ENCODE measurements around the gene DAB2. TPM values are rescaled to one million over a fixed set of nuclear protein-coding genes. Genes with fewer than 3 reads are reported as not detected.
A peak's percentile ranks its signal among the peaks of the same experiment; 100 is the strongest.

The DAB2 gene
- total RNA-seq (10 to 100 TPM in 1 of 2 donors, 1 to 10 TPM in 1; 1.9 to 37.2 TPM), total RNA-seq (0.12 to 0.15 reads per million in 2 donors)

- Mint-ChIP-seq H3K36me3 (ENCODE audit: low read depth) (peaks cover 2% of the 10 kb centered on the region), H3K27me3 (peaks cover 55% of the 10 kb centered on the region), H3K4me1 (peaks cover 10% of the 10 kb centered on the region), H3K27ac (no peak within 1 kb of the TSS), H3K4me3 (peak within 1 kb of the TSS; percentile 84)
- peak in 2 of 3 donors; percentile 8 to 16 for DNase-seq
- peak; percentile 83 for ATAC-seq
- H3K9me3 ChIP-seq (ENCODE audit: control insufficient read depth, low read length, poor library complexity, severe bottlenecking) = no peaks in the 10 kb centered on the region
Measured at GRCh38 chr5:39424736-39425637, at the start of gene DAB2. Gene DAB2, minus strand, starts transcription at chr5:39424980. Its CDS starts 30,660 bp downstream, at chr5:39394320.

- H3K36me3 Mint-ChIP-seq (ENCODE audit: low read depth) = no peaks in the 10 kb centered on the region
- no peak overlapping the region for H3K27ac Mint-ChIP-seq
- no peaks in the 10 kb centered on the region for H3K9me3 ChIP-seq (ENCODE audit: control insufficient read depth, low read length, poor library complexity, severe bottlenecking)
- DNase-seq = no peak
- no peaks in the 10 kb centered on the region for H3K4me1 Mint-ChIP-seq
- peaks cover 32% of the 10 kb centered on the region for H3K27me3 Mint-ChIP-seq
- no peak overlapping the region for H3K4me3 Mint-ChIP-seq
- ATAC-seq = no peak
Measured at GRCh38 chr5:39473156-39473775, 48.5 kb upstream of the DAB2 start.

- Mint-ChIP-seq H3K36me3 (ENCODE audit: low read depth) (no peaks in the 10 kb centered on the region), H3K4me1 (no peaks in the 10 kb centered on the region), H3K27me3 (peaks cover 34% of the 10 kb centered on the region), H3K27ac (no peak overlapping the region), H3K4me3 (no peak overlapping the region)
- ATAC-seq (no peak), DNase-seq (no peak)
- H3K9me3 ChIP-seq (ENCODE audit: control insufficient read depth, low read length, poor library complexity, severe bottlenecking) = no peaks in the 10 kb centered on the region
Measured at GRCh38 chr5:39471836-39472508, 47.2 kb upstream of the DAB2 start.

GRCh38 chr5:39470811-39471210, 46.0 kb upstream of the DAB2 start:
- no peak for DNase-seq
- Mint-ChIP-seq H3K27me3 (peaks cover 40% of the 10 kb centered on the region), H3K27ac (no peak overlapping the region), H3K4me3 (no peak overlapping the region), H3K4me1 (no peaks in the 10 kb centered on the region), H3K36me3 (ENCODE audit: low read depth) (no peaks in the 10 kb centered on the region)
- H3K9me3 ChIP-seq (ENCODE audit: control insufficient read depth, low read length, poor library complexity, severe bottlenecking) = no peaks in the 10 kb centered on the region
- ATAC-seq = no peak

GRCh38 chr5:39469777-39470415, 45.1 kb upstream of the DAB2 start:
- ATAC-seq (no peak), DNase-seq (no peak)
- H3K27ac Mint-ChIP-seq = no peak overlapping the region
- no peaks in the 10 kb centered on the region for H3K9me3 ChIP-seq (ENCODE audit: control insufficient read depth, low read length, poor library complexity, severe bottlenecking)
- peaks cover 39% of the 10 kb centered on the region for H3K27me3 Mint-ChIP-seq
- H3K4me3 Mint-ChIP-seq = no peak overlapping the region
- no peaks in the 10 kb centered on the region for H3K36me3 Mint-ChIP-seq (ENCODE audit: low read depth)
- no peaks in the 10 kb centered on the region for H3K4me1 Mint-ChIP-seq

- DNase-seq (no peak), ATAC-seq (no peak)
- no peak overlapping the region for H3K4me3 Mint-ChIP-seq
- H3K27me3 Mint-ChIP-seq = peaks cover 45% of the 10 kb centered on the region
- H3K36me3 Mint-ChIP-seq (ENCODE audit: low read depth) = no peaks in the 10 kb centered on the region
- H3K4me1 Mint-ChIP-seq = no peaks in the 10 kb centered on the region
- H3K27ac Mint-ChIP-seq = no peak overlapping the region
- H3K9me3 ChIP-seq (ENCODE audit: control insufficient read depth, low read length, poor library complexity, severe bottlenecking) = no peaks in the 10 kb centered on the region
Measured at GRCh38 chr5:39469176-39469575, 44.4 kb upstream of the DAB2 start.

GRCh38 chr5:39466846-39467245, 42.1 kb upstream of the DAB2 start:
- H3K9me3 ChIP-seq (ENCODE audit: control insufficient read depth, low read length, poor library complexity, severe bottlenecking) = no peaks in the 10 kb centered on the region
- DNase-seq (no peak), ATAC-seq (no peak)
- H3K4me3 Mint-ChIP-seq = no peak overlapping the region
- H3K27ac Mint-ChIP-seq = no peak overlapping the region
- H3K4me1 Mint-ChIP-seq = no peaks in the 10 kb centered on the region
- H3K27me3 Mint-ChIP-seq = peaks cover 57% of the 10 kb centered on the region
- H3K36me3 Mint-ChIP-seq (ENCODE audit: low read depth) = no peaks in the 10 kb centered on the region

- Mint-ChIP-seq H3K4me3 (no peak overlapping the region), H3K27ac (no peak overlapping the region), H3K4me1 (peaks cover 4% of the 10 kb centered on the region), H3K27me3 (peaks cover 55% of the 10 kb centered on the region), H3K36me3 (ENCODE audit: low read depth) (no peaks in the 10 kb centered on the region)
- DNase-seq (no peak), ATAC-seq (no peak)
- no peaks in the 10 kb centered on the region for H3K9me3 ChIP-seq (ENCODE audit: control insufficient read depth, low read length, poor library complexity, severe bottlenecking)
Measured at GRCh38 chr5:39465843-39466242, 41.1 kb upstream of the DAB2 start.

- Mint-ChIP-seq H3K36me3 (ENCODE audit: low read depth) (no peaks in the 10 kb centered on the region), H3K27ac (no peak overlapping the region)
Measured at GRCh38 chr5:39465097-39465496, 40.3 kb upstream of the DAB2 start.

GRCh38 chr5:39464088-39464487, 39.3 kb upstream of the DAB2 start:
- Mint-ChIP-seq H3K4me1 (peaks cover 4% of the 10 kb centered on the region), H3K36me3 (ENCODE audit: low read depth) (no peaks in the 10 kb centered on the region), H3K27me3 (peaks cover 58% of the 10 kb centered on the region), H3K4me3 (no peak overlapping the region), H3K27ac (no peak overlapping the region)
- no peak for DNase-seq
- H3K9me3 ChIP-seq (ENCODE audit: control insufficient read depth, low read length, poor library complexity, severe bottlenecking) = no peaks in the 10 kb centered on the region
- no peak for ATAC-seq

More at GRCh38 chr5:39465097-39465496, 40.3 kb upstream of the DAB2 start:
- no peaks in the 10 kb centered on the region for H3K9me3 ChIP-seq (ENCODE audit: control insufficient read depth, low read length, poor library complexity, severe bottlenecking)
- no peak for ATAC-seq
- Mint-ChIP-seq H3K4me3 (no peak overlapping the region), H3K4me1 (peaks cover 4% of the 10 kb centered on the region), H3K27me3 (peaks cover 56% of the 10 kb centered on the region)
- DNase-seq = no peak

GRCh38 chr5:39462211-39462610, 37.4 kb upstream of the DAB2 start:
- H3K9me3 ChIP-seq (ENCODE audit: control insufficient read depth, low read length, poor library complexity, severe bottlenecking) = no peaks in the 10 kb centered on the region
- no peak for DNase-seq
- ATAC-seq = no peak
- Mint-ChIP-seq H3K4me3 (no peak overlapping the region), H3K4me1 (peaks cover 4% of the 10 kb centered on the region), H3K27ac (no peak overlapping the region), H3K36me3 (ENCODE audit: low read depth) (peaks cover 4% of the 10 kb centered on the region), H3K27me3 (peaks cover 74% of the 10 kb centered on the region)

GRCh38 chr5:39461007-39461682, 36.4 kb upstream of the DAB2 start:
- no peak overlapping the region for H3K27ac Mint-ChIP-seq
- peaks cover 6% of the 10 kb centered on the region for H3K36me3 Mint-ChIP-seq (ENCODE audit: low read depth)
- no peaks in the 10 kb centered on the region for H3K9me3 ChIP-seq (ENCODE audit: control insufficient read depth, low read length, poor library complexity, severe bottlenecking)
- peaks cover 73% of the 10 kb centered on the region for H3K27me3 Mint-ChIP-seq
- no peak overlapping the region for H3K4me3 Mint-ChIP-seq
- H3K4me1 Mint-ChIP-seq = peaks cover 4% of the 10 kb centered on the region
- no peak for DNase-seq
- peak; percentile 28 for ATAC-seq

Measured in T-helper 17 cell (primary cell).